Heart right ventricle (tissue), 16 donors: ENCODE measurements around the gene FGGY. TPM values are rescaled to one million over a fixed set of nuclear protein-coding genes. Genes with fewer than 3 reads are reported as not detected.

Experiments
- ATAC-seq, 8 donors: fragments of 200-7000 bp; cut with Tn5 transposase; one replicate each; pipeline ENCODE4 v1.9.1; 2020; ENCODE audit warnings: mild to moderate bottlenecking in 8 of 8, moderate library complexity in 8 of 8, moderate number of reproducible peaks in 1 of 8
- DNase-seq, 2 donors: peaks; one replicate each; pipeline ENCODE4 v3.0.0-alpha.2; 2020
- H3K27ac ChIP-seq, 10 donors: fragments of 200-600 bp; sonication (generic) in 2 of 10; one replicate each; pipeline versions ENCODE4 v1.5.0 to v1.8.0; 2020 to 2022; ENCODE audit warnings: mild to moderate bottlenecking in 3 of 10
- H3K27me3 ChIP-seq, 7 donors: fragments of 200-600 bp; one replicate each; pipeline ENCODE4 v1.8.0; 2021 to 2022; ENCODE audit warnings: mild to moderate bottlenecking in 2 of 7
- H3K36me3 ChIP-seq, 9 donors: fragments of 200-600 bp; sonication (generic) in 1 of 9; one replicate each; pipeline versions ENCODE4 v1.5.0 to v1.8.0; 2020 to 2022; ENCODE audit warnings: mild to moderate bottlenecking in 2 of 9
- H3K4me1 ChIP-seq, 9 donors: fragments of 200-600 bp; sonication (generic) in 1 of 9; one replicate each; pipeline versions ENCODE4 v1.5.0 to v1.8.0; 2020 to 2022; ENCODE audit warnings: mild to moderate bottlenecking in 4 of 9
- H3K4me3 ChIP-seq, 10 donors: fragments of 200-600 bp; sonication (generic) in 2 of 10; one replicate each; pipeline versions ENCODE4 v1.5.0 to v1.8.0; 2020 to 2022; ENCODE audit warnings: mild to moderate bottlenecking in 7 of 10, moderate library complexity in 2 of 10
- H3K9me3 ChIP-seq, 11 donors: fragments of 200-600 bp in 10 of 11; sonication (generic) in 2 of 11; one replicate each; pipeline versions ENCODE4 v1.5.0 to v1.8.0; 2013 to 2022; ENCODE audit warnings: mild to moderate bottlenecking in 2 of 11, control low read depth in 1 of 11, moderate library complexity in 1 of 11
- WGBS, 2 donors: extraction: QIAGEN DNeasy Blood & Tissue Kit; methylation state at CpG; one replicate each; pipeline ENCODE4 v1.1.7; 2013; ENCODE audit warnings: inconsistent platforms in 1 of 2; 5-methylcytosine and 5-hydroxymethylcytosine counted together
- intact Hi-C, 10 donors: fragments of 100-400 bp; cut with DNase I; formaldehyde crosslinking; loops; one replicate each; pipeline versions ENCODE4 v1.11.1 to v1.14.2; 2022
- polyA plus RNA-seq, 2 donors: library from polyadenylated mRNA; stranded (reverse); fragments of 200-250 nt; gene quantifications; one replicate each; pipeline ENCODE4 v1.2.3, GENCODE V29; 2013
- total RNA-seq, 10 donors: library from RNA; stranded (reverse); fragmentation: NEBNext Ultra II Directional in 3 of 10; extraction: Animal tissue kit (Norgen Biotek cat#: 25700) in 3 of 10; gene quantifications; one replicate each; pipeline versions ENCODE4 v1.2.1 to v1.2.4, GENCODE V29; 2021 to 2023
- TF ChIP-seq, protein P1 (sequence below), 9 donors: fragments of 200-600 bp; sonication (generic) in 2 of 9; IDR thresholded peaks; one replicate each; pipeline versions ENCODE4 v1.5.0 to v1.8.0; 2021 to 2022; ENCODE audit warnings: antibody characterized with exemption in 9 of 9, mild to moderate bottlenecking in 5 of 9, moderate library complexity in 1 of 9
- donor health status: Arrhythmogenic right ventricular cardiomyopathy.
- donor health status: ischemic (EF 13 %, LVEDD 7.1; RV severe dilation, severe dysfunction).
- donor health status: healthy with polysubstance abuse.
- donor health status: DM: no; HTN: yes; CAD: no.
- donor health status: DM: no; HTN: no; CAD: no.
- donor health status: ischemic (EF 25% LVEDD 6.9; RV normal size, moderate dysfunction).
- donor health status: ischemic (EF 25% LVEDD 5.7; RV mildly dilated, moderate dysfunction).
- donor health status: healthy.
- donor health status: DM: yes; HTN: yes; CAD: no.
- donor health status: Ischemic cardiomyopathy.
- donor health status: ischemic (EF 35%, LVEDD 5.7; RV mildly dilated, moderate dysfunction).
- donor health status: nonischemic (EF 11% LVEDD 7.7; RV severe dilation, severe dysfunction).
- donor health status: DM: yes; HTN: yes; CAD: no.
- donor health status: PGD.
- donor health status: ischemic (EF 29% LVEDD 5.4; RV normal size, mild dysfunction).
- donor health status: nonischemic (EF 23%, LVEDD 6.1; RV moderate dilation, normal function).

The FGGY gene
- total and polyA plus RNA-seq, 12 donors: 3.1 to 51.8 (median 34.7) TPM

DNA sequence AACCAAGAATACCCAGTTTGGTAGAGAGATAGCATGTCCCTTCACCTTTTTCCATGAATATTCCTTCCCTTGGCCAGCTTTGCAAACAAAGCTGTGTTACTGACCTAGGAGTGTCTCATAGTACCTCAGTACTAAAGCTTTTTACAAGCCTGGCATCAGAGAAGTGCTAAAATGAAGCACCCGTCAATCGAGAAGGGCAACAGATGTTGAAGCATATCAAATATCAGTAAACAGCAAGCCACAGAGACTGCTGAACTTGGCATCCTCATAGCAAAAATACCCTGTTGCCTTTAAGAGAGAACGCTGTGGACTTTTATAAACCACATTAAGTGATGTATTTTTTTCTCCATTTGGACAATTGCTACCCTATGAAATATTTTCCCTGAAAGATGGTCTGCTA, 389.3 kb downstream of the FGGY start:
- WGBS, 2 donors: 56 to 62% methylated on average over 3 of the region's 3 CpGs
- TF ChIP-seq, protein P1, sequence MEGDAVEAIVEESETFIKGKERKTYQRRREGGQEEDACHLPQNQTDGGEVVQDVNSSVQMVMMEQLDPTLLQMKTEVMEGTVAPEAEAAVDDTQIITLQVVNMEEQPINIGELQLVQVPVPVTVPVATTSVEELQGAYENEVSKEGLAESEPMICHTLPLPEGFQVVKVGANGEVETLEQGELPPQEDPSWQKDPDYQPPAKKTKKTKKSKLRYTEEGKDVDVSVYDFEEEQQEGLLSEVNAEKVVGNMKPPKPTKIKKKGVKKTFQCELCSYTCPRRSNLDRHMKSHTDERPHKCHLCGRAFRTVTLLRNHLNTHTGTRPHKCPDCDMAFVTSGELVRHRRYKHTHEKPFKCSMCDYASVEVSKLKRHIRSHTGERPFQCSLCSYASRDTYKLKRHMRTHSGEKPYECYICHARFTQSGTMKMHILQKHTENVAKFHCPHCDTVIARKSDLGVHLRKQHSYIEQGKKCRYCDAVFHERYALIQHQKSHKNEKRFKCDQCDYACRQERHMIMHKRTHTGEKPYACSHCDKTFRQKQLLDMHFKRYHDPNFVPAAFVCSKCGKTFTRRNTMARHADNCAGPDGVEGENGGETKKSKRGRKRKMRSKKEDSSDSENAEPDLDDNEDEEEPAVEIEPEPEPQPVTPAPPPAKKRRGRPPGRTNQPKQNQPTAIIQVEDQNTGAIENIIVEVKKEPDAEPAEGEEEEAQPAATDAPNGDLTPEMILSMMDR (IDR thresholded peaks at IDR 0.05): no peak
- Histone ChIP-seq H3K27ac (no peak overlapping the region), H3K4me1 (peaks cover 0 to 10% (median 5%) of the 10 kb centered on the region in 9 donors), H3K36me3 (no peaks in the 10 kb centered on the region), H3K9me3 (no peaks in the 10 kb centered on the region), H3K4me3 (no peak overlapping the region), H3K27me3 (no peaks in the 10 kb centered on the region)
- intact Hi-C loops: loop anchor here in 1 of 10 donors (10.0 kb wide), 1 partner anchor 601 kb away; no protein-coding TSS in a partner anchor
- ATAC-seq (no peak), DNase-seq (no peak)

- Histone ChIP-seq H3K4me3 (no peak overlapping the region), H3K27ac (no peak overlapping the region), H3K27me3 (no peaks in the 10 kb centered on the region), H3K36me3 (no peaks in the 10 kb centered on the region), H3K4me1 (peaks cover 0 to 13% (median 5%) of the 10 kb centered on the region in 9 donors), H3K9me3 (no peaks in the 10 kb centered on the region)
- DNase-seq (no peak), ATAC-seq (no peak)
- TF ChIP-seq, protein P1 (IDR thresholded peaks at IDR 0.05): no peak
- intact Hi-C loops: loop anchor here in 1 of 10 donors (10.0 kb wide), 1 partner anchor 602 kb away; no protein-coding TSS in a partner anchor
- WGBS, 2 donors: 86 to 93% methylated on average over 2 of the region's 2 CpGs
Observed at GRCh38 chr1:59686574-59686973, 389.7 kb downstream of the FGGY start.

DNA sequence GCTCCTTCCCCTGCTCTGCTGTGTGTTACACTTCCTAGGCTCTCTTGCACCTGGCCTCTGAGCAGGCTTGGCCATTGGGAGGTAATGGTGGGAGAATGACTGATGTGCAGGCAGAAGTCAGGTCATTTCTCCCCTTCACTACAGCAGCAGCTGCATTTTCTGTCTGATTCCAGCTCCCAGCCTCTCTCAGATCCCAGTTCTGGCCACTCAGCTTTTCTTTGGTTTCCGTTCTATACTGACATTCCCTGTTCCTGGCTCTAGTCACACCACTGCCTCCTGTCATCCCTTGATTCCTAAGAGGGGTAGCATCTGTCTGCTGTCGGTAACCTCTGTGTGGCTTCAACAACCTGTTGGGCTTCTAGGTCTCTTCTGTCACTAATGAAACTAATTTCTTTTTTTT, 390.2 kb downstream of the FGGY start:
- TF ChIP-seq, protein P1 (IDR thresholded peaks at IDR 0.05): no peak
- H3K36me3 ChIP-seq: no peaks in the 10 kb centered on the region
- DNase-seq (no peak), ATAC-seq (no peak)
- H3K9me3 ChIP-seq: no peaks in the 10 kb centered on the region
- 68 to 78% methylated on average over 2 of the region's 2 CpGs for WGBS, 2 donors
- intact Hi-C loops: loop anchor here in 1 of 10 donors (10.0 kb wide), 1 partner anchor 602 kb away; no protein-coding TSS in a partner anchor
- peaks cover 0 to 17% (median 10%) of the 10 kb centered on the region in 9 donors for H3K4me1 ChIP-seq
- H3K4me3 ChIP-seq: no peak overlapping the region
- no peak overlapping the region for H3K27ac ChIP-seq
- no peaks in the 10 kb centered on the region for H3K27me3 ChIP-seq

- Histone ChIP-seq H3K27ac (no peak overlapping the region), H3K36me3 (no peaks in the 10 kb centered on the region), H3K4me3 (no peak overlapping the region), H3K9me3 (no peaks in the 10 kb centered on the region), H3K4me1 (peaks cover 0 to 27% (median 15%) of the 10 kb centered on the region in 9 donors), H3K27me3 (no peaks in the 10 kb centered on the region)
- DNase-seq (no peak), ATAC-seq (no peak)
- TF ChIP-seq, protein P1 (IDR thresholded peaks at IDR 0.05): no peak
- WGBS, 2 donors: 91 to 93% methylated on average over 5 of the region's 5 CpGs
- intact Hi-C loops: loop anchor here in 1 of 10 donors (10.0 kb wide), 1 partner anchor 604 kb away; no protein-coding TSS in a partner anchor
Observed at GRCh38 chr1:59688976-59689375, 392.1 kb downstream of the FGGY start.
